Trophoblast cell (in vitro differentiated cells and primary cell): Measurements from ENCODE around the gene DTX3.
"Not testable (repeated sequence)": the region's sequence is repeated elsewhere in the genome, so short reads cannot be mapped to it uniquely, and the experiment has no call there.

ENCODE experiments used
- DNase-seq, 2 donors: peaks; one replicate each; pipeline ENCODE4 v3.0.0-alpha.2; 2016
- H2AFZ ChIP-seq: 2 replicates; pipeline ENCODE4 v1.6.1; 2013; ENCODE audit warnings: low read length, moderate library complexity, mild to moderate bottlenecking; ENCODE audit not compliant: insufficient read depth, poor library complexity
- H2AK5ac ChIP-seq: 2 replicates; pipeline ENCODE4 v1.6.1; 2013; ENCODE audit warnings: mild to moderate bottlenecking, low read length
- H2BK120ac ChIP-seq: 2 replicates; pipeline ENCODE4 v1.6.1; 2013; ENCODE audit warnings: low read length, mild to moderate bottlenecking, moderate library complexity; ENCODE audit not compliant: insufficient read depth, poor library complexity
- H2BK12ac ChIP-seq: 2 replicates; pipeline ENCODE4 v1.6.1; 2013; ENCODE audit warnings: mild to moderate bottlenecking, low read length, moderate library complexity
- H2BK5ac ChIP-seq: 2 replicates; pipeline ENCODE4 v1.6.1; 2013; ENCODE audit warnings: low read length, low read depth, moderate library complexity, mild to moderate bottlenecking; ENCODE audit not compliant: poor library complexity
- H3K14ac ChIP-seq: 2 replicates; pipeline ENCODE4 v1.6.1; 2013; ENCODE audit warnings: mild to moderate bottlenecking, low read length
- H3K18ac ChIP-seq: 2 replicates; pipeline ENCODE4 v1.6.1; 2013; ENCODE audit warnings: mild to moderate bottlenecking, low read length
- H3K23ac ChIP-seq: 2 replicates; pipeline ENCODE4 v1.6.1; 2013; ENCODE audit warnings: low read length
- H3K27ac ChIP-seq: 2 replicates; pipeline ENCODE4 v1.5.1; 2013; ENCODE audit warnings: low read depth, mild to moderate bottlenecking, inconsistent platforms, low read length, moderate library complexity
- H3K27me3 ChIP-seq: 2 replicates; pipeline ENCODE4 v1.6.1; 2013; ENCODE audit warnings: inconsistent platforms, mild to moderate bottlenecking, low read length, moderate library complexity; ENCODE audit not compliant: insufficient read depth
- H3K36me3 ChIP-seq, 2 experiments: 1 replicate in 1 of 2; 2 replicates in 1 of 2; pipeline ENCODE4 v1.6.1; 2013; ENCODE audit warnings: low read length in 2 of 2, mild to moderate bottlenecking in 2 of 2, moderate library complexity in 1 of 2; ENCODE audit not compliant: insufficient read depth in 2 of 2, control insufficient read depth in 1 of 2
- H3K4ac ChIP-seq: 2 replicates; pipeline ENCODE4 v1.6.1; 2013; ENCODE audit warnings: low read depth, mild to moderate bottlenecking, low read length, moderate library complexity
- H3K4me1 ChIP-seq, 2 experiments: 1 replicate in 1 of 2; 2 replicates in 1 of 2; pipeline ENCODE4 v1.6.1; 2013; ENCODE audit warnings: low read length in 2 of 2, mild to moderate bottlenecking in 2 of 2, moderate library complexity in 1 of 2; ENCODE audit not compliant: insufficient read depth in 2 of 2, control insufficient read depth in 1 of 2
- H3K4me2 ChIP-seq: 2 replicates; pipeline ENCODE4 v1.6.1; 2013; ENCODE audit warnings: inconsistent platforms, mild to moderate bottlenecking, low read length, moderate library complexity
- H3K4me3 ChIP-seq: 2 replicates; pipeline ENCODE4 v1.5.1; 2013; ENCODE audit warnings: mild to moderate bottlenecking, low read depth, low read length, inconsistent platforms
- H3K79me1 ChIP-seq: one replicate; pipeline ENCODE4 v1.6.1; 2013; ENCODE audit warnings: low read length
- H3K79me2 ChIP-seq: 2 replicates; pipeline ENCODE4 v1.6.1; 2013; ENCODE audit warnings: low read length, mild to moderate bottlenecking; ENCODE audit not compliant: control insufficient read depth, insufficient read depth, poor library complexity
- H3K9ac ChIP-seq: 2 replicates; pipeline ENCODE4 v1.6.1; 2013; ENCODE audit warnings: mild to moderate bottlenecking, low read length
- H3K9me3 ChIP-seq: 2 replicates; pipeline ENCODE4 v1.6.1; 2013; ENCODE audit warnings: low read depth, mild to moderate bottlenecking, control low read depth, inconsistent platforms, low read length; ENCODE audit not compliant: insufficient read depth
- H4K12ac ChIP-seq: 2 replicates; pipeline ENCODE4 v1.6.1; 2013; ENCODE audit warnings: low read depth, mild to moderate bottlenecking, low read length, moderate library complexity
- H4K8ac ChIP-seq: 2 replicates; pipeline ENCODE4 v1.6.1; 2013; ENCODE audit warnings: low read depth, mild to moderate bottlenecking, low read length, moderate library complexity
- H4K91ac ChIP-seq: one replicate; pipeline ENCODE4 v1.6.1; 2013; ENCODE audit warnings: low read depth, mild to moderate bottlenecking, low read length, moderate library complexity
- WGBS: extraction: QIAGEN DNeasy Blood & Tissue Kit; methylation state at CpG from one replicate; pipeline ENCODE4 v1.1.7; 2013; ENCODE audit warnings: missing lambda C conversion rate; ENCODE audit not compliant: insufficient read length, insufficient coverage; ENCODE audit errors: extremely low coverage; 5-methylcytosine and 5-hydroxymethylcytosine counted together

Gene DTX3

GRCh38 chr12:57617942-57618341 is 13.3 kb downstream of the DTX3 start:
- no peak overlapping the region for H3K18ac ChIP-seq
- H3K9me3 ChIP-seq = peaks cover 5% of the 10 kb centered on the region
- no peak overlapping the region for H4K8ac ChIP-seq
- H3K79me2 ChIP-seq = no peaks in the 10 kb centered on the region
- no peak overlapping the region for H2BK120ac ChIP-seq
- no peak overlapping the region for H3K23ac ChIP-seq
- no peak overlapping the region for H3K9ac ChIP-seq
- peaks cover 0 to 4% of the 10 kb centered on the region in 2 experiments for H3K36me3 ChIP-seq
- H3K4ac ChIP-seq = no peak overlapping the region
- no CpG with 5 or more reads among the region's 11 CpGs for WGBS
- H3K4me3 ChIP-seq = no peak overlapping the region
- H2BK5ac ChIP-seq = no peak overlapping the region
- no peak overlapping the region for H2AFZ ChIP-seq
- H3K4me1 ChIP-seq = peaks cover 0 to 5% of the 10 kb centered on the region in 2 experiments
- no peak overlapping the region for H3K4me2 ChIP-seq
- no peak for DNase-seq
- no peaks in the 10 kb centered on the region for H3K79me1 ChIP-seq
- no peak overlapping the region for H4K12ac ChIP-seq
- H4K91ac ChIP-seq = no peak overlapping the region
- H3K14ac ChIP-seq = no peak overlapping the region
- no peak overlapping the region for H3K27ac ChIP-seq
- peaks cover 51% of the 10 kb centered on the region for H3K27me3 ChIP-seq
- no peak overlapping the region for H2AK5ac ChIP-seq
- H2BK12ac ChIP-seq = no peak overlapping the region

DNA sequence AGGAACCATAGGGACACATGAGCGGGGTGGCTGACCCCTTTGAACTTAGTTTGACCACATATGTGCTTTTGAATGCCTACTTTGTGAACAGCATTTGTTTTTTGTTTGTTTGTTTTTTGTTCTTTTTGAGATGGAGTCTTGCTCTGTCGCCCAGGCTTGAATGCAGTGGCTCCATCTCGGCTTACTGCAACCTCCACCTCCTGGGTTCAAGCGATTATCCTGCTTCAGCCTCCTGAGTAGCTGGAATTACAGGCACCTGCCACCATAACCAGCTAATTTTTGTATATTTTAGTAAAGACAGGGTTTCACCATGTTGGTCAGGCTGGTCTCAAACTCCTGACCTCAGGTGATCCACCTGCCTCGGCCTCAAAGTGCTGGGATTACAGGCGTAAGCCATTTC is 13.8 kb downstream of the DTX3 start:
- WGBS = no CpG with 5 or more reads among the region's 6 CpGs
- not testable (repeated sequence) for H3K23ac ChIP-seq, H4K8ac ChIP-seq, H3K18ac ChIP-seq, H3K79me1 ChIP-seq, H3K9ac ChIP-seq, H2BK120ac ChIP-seq, H2AFZ ChIP-seq, H4K12ac ChIP-seq, H3K14ac ChIP-seq, H2AK5ac ChIP-seq, H3K79me2 ChIP-seq, H3K4me1 ChIP-seq, H3K4me3 ChIP-seq, H3K9me3 ChIP-seq, H2BK12ac ChIP-seq, H2BK5ac ChIP-seq, DNase-seq, H4K91ac ChIP-seq, H3K36me3 ChIP-seq, H3K4ac ChIP-seq, H3K4me2 ChIP-seq, H3K27ac ChIP-seq
- peaks cover 51% of the 10 kb centered on the region for H3K27me3 ChIP-seq

DNA sequence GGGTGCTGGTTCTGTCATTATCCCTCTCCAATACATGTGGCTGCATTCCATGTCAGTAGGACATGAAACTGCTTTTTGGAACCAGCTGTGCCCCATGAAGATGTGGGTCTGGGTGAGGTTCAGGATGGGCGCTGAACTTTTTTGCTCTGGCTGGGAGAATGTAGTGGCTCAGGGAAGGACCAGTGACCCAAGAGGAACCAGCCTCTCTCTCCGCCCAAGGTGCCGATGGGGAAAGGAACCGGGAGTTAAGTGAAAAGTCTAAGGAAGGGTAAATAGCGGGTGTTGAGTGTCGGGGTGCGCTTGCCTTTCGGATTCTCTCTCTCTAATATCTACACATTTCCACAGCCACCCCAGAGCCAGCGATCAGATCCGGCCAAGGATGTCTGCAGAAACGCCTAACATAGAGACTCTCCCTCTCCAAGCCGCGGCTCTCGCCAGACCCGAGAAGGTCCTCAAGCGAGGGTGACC is 14.4 kb downstream of the DTX3 start:
- no peak for DNase-seq
- Histone ChIP-seq H3K14ac (no peak overlapping the region), H3K4me2 (no peak overlapping the region), H3K4me3 (no peak overlapping the region), H3K23ac (no peak overlapping the region), H2BK120ac (no peak overlapping the region), H3K18ac (no peak overlapping the region), H4K91ac (no peak overlapping the region), H4K12ac (no peak overlapping the region), H3K9ac (no peak overlapping the region), H3K9me3 (peaks cover 3% of the 10 kb centered on the region), H4K8ac (no peak overlapping the region), H3K4me1 (peaks cover 0 to 5% of the 10 kb centered on the region in 2 experiments), H3K36me3 (peaks cover 0 to 4% of the 10 kb centered on the region in 2 experiments), H2AFZ (no peak overlapping the region), H3K4ac (no peak overlapping the region), H2AK5ac (no peak overlapping the region), H3K79me1 (no peaks in the 10 kb centered on the region), H3K27me3 (peaks cover 55% of the 10 kb centered on the region), H2BK5ac (no peak overlapping the region), H2BK12ac (no peak overlapping the region), H3K79me2 (no peaks in the 10 kb centered on the region), H3K27ac (no peak overlapping the region)
- no CpG with 5 or more reads among the region's 16 CpGs for WGBS

- Histone ChIP-seq H2BK120ac (no peak overlapping the region), H2BK5ac (no peak overlapping the region), H4K91ac (no peak overlapping the region), H4K8ac (no peak overlapping the region), H3K27ac (no peak overlapping the region), H3K36me3 (peaks cover 0 to 4% of the 10 kb centered on the region in 2 experiments), H2AK5ac (no peak overlapping the region), H3K79me1 (no peaks in the 10 kb centered on the region), H3K23ac (no peak overlapping the region), H3K9me3 (peaks cover 3% of the 10 kb centered on the region), H3K27me3 (peaks cover 61% of the 10 kb centered on the region), H2AFZ (no peak overlapping the region), H3K4me1 (peaks cover 0 to 5% of the 10 kb centered on the region in 2 experiments), H3K79me2 (no peaks in the 10 kb centered on the region), H3K4me2 (no peak overlapping the region), H3K4ac (no peak overlapping the region), H2BK12ac (no peak overlapping the region), H3K9ac (no peak overlapping the region), H4K12ac (no peak overlapping the region), H3K4me3 (no peak overlapping the region), H3K18ac (no peak overlapping the region), H3K14ac (no peak overlapping the region)
- DNase-seq = peak; percentile 15 to 59
- WGBS = no CpG with 5 or more reads among the region's 46 CpGs
Measured at GRCh38 chr12:57619434-57620244, 15.0 kb downstream of the DTX3 start.
